Body of pancreas (tissue), 4 donors: ENCODE data around the gene TSFM.

Source experiments
- CTCF ChIP-seq, 7 experiments: fragments of 450-650 bp in 4 of 7; fragments of 200-600 bp in 3 of 7; sonication (generic) in 3 of 7; IDR thresholded peaks; one replicate each; pipeline ENCODE4 v1.5.1; 2016 to 2019; ENCODE audit warnings: antibody characterized with exemption in 7 of 7
- POLR2A ChIP-seq, 3 donors: fragments of 450-650 bp; IDR thresholded peaks; one replicate each; pipeline ENCODE4 v1.6.1; 2016; ENCODE audit warnings: antibody characterized with exemption in 3 of 3, mild to moderate bottlenecking in 2 of 3

GRCh38 chr12:57783466-57783801, 847 bp downstream of the TSFM start:
- TF ChIP-seq CTCF (IDR thresholded peaks at IDR 0.05): no peak
- TF ChIP-seq POLR2A (IDR thresholded peaks at IDR 0.05): no peak
